ENCODE data around the gene SLC12A3. TPM values are rescaled to one million over a fixed set of nuclear protein-coding genes. Genes with fewer than 3 reads are reported as not detected.

The SLC12A3 gene
- total RNA-seq, 3 donors from 2014 or later = not detected

DNA sequence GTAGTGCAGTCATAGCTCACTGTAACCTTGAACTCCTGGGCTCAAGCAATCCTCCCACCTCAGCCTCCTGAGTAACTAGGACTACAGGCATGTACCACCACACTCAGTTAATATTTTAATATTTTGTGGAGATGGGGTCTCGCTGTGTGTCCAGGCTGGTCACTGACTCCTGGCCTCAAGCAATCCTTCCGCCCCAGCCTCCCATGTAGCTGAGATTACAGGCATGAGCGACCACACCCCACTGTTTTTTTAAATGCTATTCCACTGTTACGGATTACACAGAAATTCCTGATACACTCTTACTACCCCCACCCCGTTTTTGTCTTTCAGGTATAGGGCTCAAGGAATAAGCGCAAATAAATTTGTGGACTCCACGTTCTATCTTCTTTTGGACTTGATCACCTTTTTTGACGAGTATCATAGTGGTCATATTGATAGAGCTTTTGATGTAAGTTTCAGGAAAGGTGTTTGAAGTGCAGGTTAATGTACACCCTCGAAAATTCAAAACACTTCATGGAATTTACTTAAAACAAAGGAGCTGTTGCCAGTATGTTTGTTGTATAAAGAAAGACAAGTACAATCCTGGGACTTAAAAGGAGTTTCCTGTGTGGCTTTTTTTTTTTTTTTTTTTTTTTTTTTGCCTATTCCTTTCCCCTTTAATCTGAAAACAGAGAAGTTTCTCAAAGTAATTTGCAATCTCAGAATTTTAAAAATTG is 26.2 kb upstream of the SLC12A3 start:
- Mint-ChIP-seq H3K27me3 (ENCODE audit: low read depth) (no peaks in the 10 kb centered on the region), H3K9me3 (no peaks in the 10 kb centered on the region), H3K4me3 (no peak overlapping the region), H3K36me3 (ENCODE audit: insufficient read depth) (peaks cover 72% of the 10 kb centered on the region), H3K4me1 (ENCODE audit: low read depth) (peaks cover 14% of the 10 kb centered on the region)
- no peak for DNase-seq
- ATAC-seq = no peak

DNA sequence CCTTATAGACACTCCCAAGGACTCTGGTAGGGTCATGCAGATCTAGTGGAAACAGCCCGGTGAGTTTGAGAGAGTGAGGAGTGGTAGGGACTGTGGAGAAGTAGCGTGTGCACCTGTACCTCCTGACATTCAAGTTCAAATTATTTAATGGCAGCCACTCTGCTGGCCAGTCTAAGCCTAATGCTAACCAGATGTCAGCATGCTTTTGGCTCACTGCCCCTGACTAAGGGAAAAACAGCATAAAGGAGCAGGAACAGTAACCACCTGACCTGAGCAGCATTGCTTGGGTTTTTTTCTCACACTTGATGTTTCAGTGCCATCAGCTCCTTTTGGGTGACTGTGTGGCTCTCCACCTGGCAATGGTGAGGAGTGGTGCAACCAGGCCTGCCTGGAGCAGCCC is 23.8 kb upstream of the SLC12A3 start:
- Mint-ChIP-seq H3K4me1 (ENCODE audit: low read depth) (peaks cover 14% of the 10 kb centered on the region), H3K4me3 (no peak overlapping the region), H3K27me3 (ENCODE audit: low read depth) (no peaks in the 10 kb centered on the region), H3K9me3 (no peaks in the 10 kb centered on the region), H3K36me3 (ENCODE audit: insufficient read depth) (peaks cover 75% of the 10 kb centered on the region)
- ATAC-seq (no peak), DNase-seq (no peak)

DNA sequence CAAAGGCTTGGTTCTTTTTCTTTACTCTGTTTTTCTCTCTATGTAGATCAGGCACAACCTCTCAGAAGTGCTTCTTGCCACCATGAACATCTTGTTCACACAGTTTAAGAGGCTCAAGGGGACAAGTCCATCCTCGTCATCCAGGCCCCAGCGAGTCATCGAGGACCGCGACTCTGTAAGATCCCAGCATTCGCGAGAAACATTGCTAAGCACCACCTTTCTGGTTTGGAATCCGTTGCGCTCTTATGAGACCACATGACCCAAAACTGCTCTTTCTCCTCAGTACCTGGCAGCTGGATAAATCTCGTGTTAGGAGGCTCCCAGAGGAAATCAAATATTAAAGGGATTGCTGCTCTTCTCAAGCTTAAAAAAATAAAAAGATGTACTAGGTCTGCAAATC is 23.3 kb upstream of the SLC12A3 start:
- peaks cover 71% of the 10 kb centered on the region for H3K36me3 Mint-ChIP-seq (ENCODE audit: insufficient read depth)
- DNase-seq (no peak), ATAC-seq (no peak)
- no peaks in the 10 kb centered on the region for H3K27me3 Mint-ChIP-seq (ENCODE audit: low read depth)
- peaks cover 17% of the 10 kb centered on the region for H3K4me1 Mint-ChIP-seq (ENCODE audit: low read depth)
- no peak overlapping the region for H3K4me3 Mint-ChIP-seq
- H3K9me3 Mint-ChIP-seq = no peaks in the 10 kb centered on the region

DNA sequence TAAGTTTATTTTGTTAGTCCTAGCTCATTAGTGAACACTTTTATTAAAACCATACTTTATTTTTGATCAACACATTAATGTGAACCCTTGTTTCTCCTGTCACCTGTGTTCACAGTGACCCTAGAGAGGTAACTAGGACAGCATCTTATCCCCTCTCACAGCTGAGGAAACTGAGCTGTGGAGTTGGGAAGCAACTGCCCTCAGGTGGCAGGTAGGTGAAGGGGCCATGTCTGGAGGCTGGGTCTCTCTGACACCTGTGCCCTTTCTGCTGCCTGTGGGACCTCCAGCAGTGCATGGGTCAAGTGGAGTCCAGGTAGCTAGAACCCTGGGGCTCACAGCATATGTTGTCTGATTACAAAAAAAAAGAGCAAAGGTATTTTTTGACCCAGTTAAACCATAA is 22.9 kb upstream of the SLC12A3 start:
- H3K9me3 Mint-ChIP-seq = no peaks in the 10 kb centered on the region
- H3K36me3 Mint-ChIP-seq (ENCODE audit: insufficient read depth) = peaks cover 67% of the 10 kb centered on the region
- no peaks in the 10 kb centered on the region for H3K27me3 Mint-ChIP-seq (ENCODE audit: low read depth)
- H3K4me1 Mint-ChIP-seq (ENCODE audit: low read depth) = peaks cover 22% of the 10 kb centered on the region
- no peak overlapping the region for H3K4me3 Mint-ChIP-seq
- no peak for DNase-seq
- ATAC-seq = no peak

DNA sequence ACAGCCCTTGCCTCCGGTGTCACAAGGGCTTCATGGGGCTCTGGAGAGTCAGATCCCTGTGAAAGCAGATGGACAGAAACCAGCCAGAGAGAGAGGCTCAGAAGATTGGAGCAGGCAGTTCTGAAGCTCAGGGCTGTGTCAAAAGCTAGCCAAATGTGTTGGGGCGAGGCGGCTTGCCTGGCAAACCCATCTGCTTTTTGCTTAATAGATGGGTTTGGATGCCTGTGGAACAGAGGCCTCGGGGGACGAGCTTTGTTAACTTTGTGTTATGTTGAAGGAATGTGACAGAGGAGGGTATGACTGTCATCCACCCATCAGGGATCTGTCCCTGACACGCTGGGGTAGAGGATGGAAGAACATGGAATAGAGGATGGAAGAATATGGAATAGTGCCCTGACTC is 21.0 kb upstream of the SLC12A3 start:
- H3K4me3 Mint-ChIP-seq = no peak overlapping the region
- ATAC-seq = no peak
- peaks cover 27% of the 10 kb centered on the region for H3K4me1 Mint-ChIP-seq (ENCODE audit: low read depth)
- no peaks in the 10 kb centered on the region for H3K9me3 Mint-ChIP-seq
- H3K27me3 Mint-ChIP-seq (ENCODE audit: low read depth) = no peaks in the 10 kb centered on the region
- H3K36me3 Mint-ChIP-seq (ENCODE audit: insufficient read depth) = peaks cover 49% of the 10 kb centered on the region
- no peak for DNase-seq

DNA sequence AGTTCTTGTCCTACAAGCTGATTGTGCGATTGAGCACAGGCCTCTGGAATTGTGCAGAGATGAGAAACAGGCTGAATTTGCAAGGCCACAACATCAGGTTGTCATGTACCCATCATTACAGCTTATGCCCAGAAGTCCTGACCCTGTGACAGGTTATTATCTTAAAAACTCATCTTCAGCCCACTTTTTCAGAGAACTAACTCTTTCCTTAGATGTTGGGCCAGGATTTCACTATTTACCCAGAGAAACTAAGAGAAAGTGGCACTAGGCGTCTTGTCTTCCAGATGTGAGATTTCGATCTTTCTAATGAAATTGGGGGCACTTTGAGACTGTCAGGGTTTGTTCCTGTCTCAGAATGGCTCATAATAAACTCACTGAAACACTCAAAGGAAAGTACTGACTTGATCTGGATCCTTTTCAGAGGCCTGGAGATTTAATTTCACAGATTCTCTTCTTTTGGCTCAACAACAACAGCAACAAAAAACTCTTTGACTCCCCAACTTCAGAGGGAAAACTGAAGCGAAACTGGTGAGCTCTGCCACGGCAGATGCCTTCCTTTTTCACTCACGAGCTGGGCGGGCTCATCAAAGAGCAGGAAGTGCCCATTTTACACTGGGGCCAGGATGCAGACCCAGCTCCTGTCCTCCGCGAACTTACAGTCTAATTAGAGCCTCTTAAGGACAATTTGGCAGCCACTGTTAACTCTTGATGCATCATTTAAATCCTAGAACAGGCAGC is 17.7 kb upstream of the SLC12A3 start:
- Mint-ChIP-seq H3K4me3 (peak overlapping the region; percentile 30), H3K9me3 (no peaks in the 10 kb centered on the region), H3K27me3 (ENCODE audit: low read depth) (no peaks in the 10 kb centered on the region), H3K36me3 (ENCODE audit: insufficient read depth) (peaks cover 22% of the 10 kb centered on the region), H3K4me1 (ENCODE audit: low read depth) (peaks cover 30% of the 10 kb centered on the region)
- no peak for DNase-seq
- ATAC-seq = peak; percentile 63 to 64

DNA sequence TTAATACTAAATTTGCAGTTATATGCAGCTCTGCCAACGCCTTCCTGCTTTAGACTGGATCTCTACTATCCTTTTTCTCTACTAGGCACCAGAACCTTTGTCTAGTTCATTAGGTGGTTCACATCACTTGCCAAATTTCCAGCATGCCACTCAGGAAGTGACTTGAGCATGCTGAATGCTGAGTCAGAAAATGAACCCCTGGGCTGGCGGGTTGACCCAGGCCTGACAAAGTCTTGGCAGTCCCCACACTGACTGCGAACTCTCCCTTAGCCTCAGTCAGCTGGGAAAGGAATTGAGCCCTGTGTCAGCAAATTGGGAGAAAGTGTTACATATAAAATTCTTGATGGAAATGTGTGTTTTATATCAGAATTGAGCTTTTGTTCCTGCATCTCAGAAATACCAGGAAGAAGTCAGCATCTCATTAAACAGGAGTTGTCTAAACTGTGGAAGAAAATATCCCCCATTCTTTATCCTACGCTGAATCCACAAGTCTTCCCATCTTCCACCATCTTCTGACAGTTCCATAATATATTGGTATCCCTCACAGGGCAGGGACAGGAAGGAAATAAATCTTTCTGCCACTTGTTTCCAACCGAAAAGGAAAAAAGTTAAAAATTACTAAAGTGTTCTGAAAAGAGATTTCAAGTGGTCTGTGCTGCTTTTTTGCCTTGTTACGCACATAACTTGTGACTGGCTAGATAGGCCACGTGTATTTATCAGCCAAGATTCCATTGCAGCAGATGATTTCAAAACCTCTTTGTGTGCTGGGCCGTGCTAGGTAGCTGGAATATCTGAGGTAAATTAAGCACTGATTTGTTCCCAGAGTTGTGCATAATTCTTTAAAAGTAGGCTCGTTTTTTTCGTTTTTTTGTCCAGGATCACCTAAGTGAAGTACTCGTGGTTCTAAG is 16.7 kb upstream of the SLC12A3 start:
- Mint-ChIP-seq H3K27me3 (ENCODE audit: low read depth) (no peaks in the 10 kb centered on the region), H3K4me3 (no peak overlapping the region), H3K9me3 (no peaks in the 10 kb centered on the region), H3K4me1 (ENCODE audit: low read depth) (peaks cover 30% of the 10 kb centered on the region), H3K36me3 (ENCODE audit: insufficient read depth) (peaks cover 18% of the 10 kb centered on the region)
- ATAC-seq = no peak
- no peak for DNase-seq

DNA sequence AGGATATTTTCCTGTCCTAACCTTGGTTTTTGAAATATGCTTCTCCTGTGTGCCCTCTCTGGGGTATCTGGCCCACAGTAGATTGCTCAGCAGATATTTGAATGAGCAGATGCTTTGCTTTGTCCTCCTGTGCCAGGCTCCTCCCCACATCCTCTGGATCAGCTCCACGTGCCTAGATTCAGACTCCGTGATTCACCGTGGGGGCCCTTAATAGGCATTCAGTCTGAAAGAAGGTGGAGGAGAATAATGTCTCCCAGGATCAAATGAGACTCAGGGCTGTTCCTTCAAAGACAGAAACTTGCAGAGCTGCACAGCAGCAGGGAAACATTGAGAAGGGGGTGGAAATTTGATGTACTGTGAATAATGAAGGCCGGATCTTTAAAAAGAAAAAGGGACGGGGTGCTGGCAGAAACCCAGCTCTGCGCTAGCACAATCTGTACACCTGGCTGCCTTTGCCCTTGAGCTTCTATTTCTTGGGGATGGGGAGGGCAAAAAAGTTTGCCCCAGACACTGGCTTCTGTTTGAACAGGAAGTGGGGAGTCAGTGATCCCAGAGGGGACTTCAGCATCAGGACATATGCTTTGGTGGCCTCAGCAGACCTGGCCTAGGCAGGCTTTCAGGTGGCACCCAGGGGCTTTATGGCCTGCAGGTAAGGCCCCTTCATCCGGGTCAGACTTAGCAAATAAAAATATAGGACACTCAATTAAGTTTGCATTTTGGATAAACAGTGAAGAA is 15.9 kb upstream of the SLC12A3 start:
- Mint-ChIP-seq H3K4me3 (no peak overlapping the region), H3K9me3 (no peaks in the 10 kb centered on the region), H3K36me3 (ENCODE audit: insufficient read depth) (peaks cover 12% of the 10 kb centered on the region), H3K27me3 (ENCODE audit: low read depth) (no peaks in the 10 kb centered on the region), H3K4me1 (ENCODE audit: low read depth) (peaks cover 30% of the 10 kb centered on the region)
- DNase-seq = no peak
- no peak for ATAC-seq

DNA sequence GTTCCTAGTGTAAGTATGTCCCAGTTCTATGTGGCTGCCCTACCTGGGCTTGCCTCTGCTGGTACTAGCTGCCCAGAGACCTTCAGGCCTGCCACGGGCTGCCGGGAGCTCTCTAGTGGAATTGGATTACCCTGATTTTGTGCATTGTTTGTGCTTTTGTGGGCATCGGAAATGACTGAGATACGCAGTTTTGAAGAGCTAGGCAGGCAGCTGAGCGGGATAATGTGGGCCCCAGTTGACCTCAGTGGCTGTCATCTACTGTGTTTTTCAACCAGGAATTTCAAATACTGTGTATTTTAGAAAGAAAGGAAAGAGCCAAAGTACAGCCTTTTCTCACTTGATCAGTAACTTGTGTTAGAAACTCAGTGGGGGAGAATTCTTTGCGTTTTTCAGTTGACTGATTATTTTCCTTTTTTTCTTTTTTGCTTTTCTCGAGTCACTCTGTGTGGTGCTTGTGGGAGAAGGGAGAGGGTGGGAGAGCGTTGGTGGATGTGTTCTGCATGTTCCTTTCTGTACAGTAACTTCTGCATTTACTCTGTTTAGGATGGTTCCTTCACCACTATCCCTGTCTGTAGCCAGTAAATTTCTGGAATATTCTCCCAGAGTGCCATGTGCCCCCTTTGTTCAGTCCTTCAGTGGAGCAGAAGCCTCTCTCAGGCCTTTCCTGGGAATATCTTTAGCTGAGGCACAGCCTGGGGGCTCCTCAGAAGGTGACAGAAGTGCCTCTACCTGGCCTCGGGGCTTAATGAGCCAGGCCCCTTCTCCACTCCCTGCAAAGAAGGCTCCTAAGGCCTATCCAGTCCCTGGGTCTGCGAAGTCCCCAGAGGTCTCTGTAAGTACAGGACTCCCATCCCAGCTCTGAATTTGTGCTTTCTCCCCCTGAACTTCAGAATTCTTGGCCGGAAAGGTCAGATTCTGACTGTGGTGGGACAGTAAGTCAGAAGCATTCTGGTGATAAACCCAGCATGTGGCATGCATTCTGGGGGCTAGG is 15.0 kb upstream of the SLC12A3 start:
- Mint-ChIP-seq H3K9me3 (no peaks in the 10 kb centered on the region), H3K4me1 (ENCODE audit: low read depth) (peaks cover 30% of the 10 kb centered on the region), H3K36me3 (ENCODE audit: insufficient read depth) (peaks cover 7% of the 10 kb centered on the region), H3K4me3 (no peak overlapping the region), H3K27me3 (ENCODE audit: low read depth) (no peaks in the 10 kb centered on the region)
- no peak for DNase-seq
- no peak for ATAC-seq

DNA sequence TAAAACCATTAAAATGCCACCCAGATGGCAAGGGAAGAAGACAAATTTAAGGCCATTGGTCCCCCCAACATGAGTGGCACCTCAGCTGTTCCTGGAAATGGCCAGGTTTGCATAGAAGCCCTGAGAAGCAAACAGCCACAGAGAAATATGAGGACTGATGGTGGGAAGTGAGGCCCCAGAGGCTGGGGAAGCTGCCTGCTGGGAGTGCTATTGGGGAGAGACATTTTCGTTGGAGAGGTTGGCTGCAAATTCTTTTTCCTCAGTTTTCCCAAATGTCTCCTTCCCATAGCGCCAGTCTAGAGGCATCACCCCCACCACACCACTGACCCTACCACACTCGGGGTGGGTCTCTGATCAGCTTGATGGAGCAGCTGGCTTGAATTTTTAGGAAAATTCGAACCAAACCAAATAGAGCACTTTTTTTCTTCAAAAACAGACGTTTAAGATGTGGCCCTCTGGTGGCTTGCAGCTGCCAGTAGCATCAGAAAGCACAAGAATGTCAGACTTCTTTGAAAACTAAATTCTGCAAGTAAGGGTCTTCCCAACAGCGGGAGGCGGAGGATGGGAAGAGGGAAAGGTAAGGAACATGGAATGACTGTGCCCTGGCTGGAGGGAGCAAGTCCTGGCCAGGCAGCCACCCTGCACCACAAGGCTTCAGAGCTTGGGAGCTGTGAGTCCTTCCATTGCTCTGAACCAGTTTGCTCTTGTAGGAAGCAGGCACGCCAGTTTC is 13.2 kb upstream of the SLC12A3 start:
- Mint-ChIP-seq H3K4me1 (ENCODE audit: low read depth) (peaks cover 24% of the 10 kb centered on the region), H3K27me3 (ENCODE audit: low read depth) (no peaks in the 10 kb centered on the region), H3K4me3 (no peak overlapping the region), H3K36me3 (ENCODE audit: insufficient read depth) (no peaks in the 10 kb centered on the region), H3K9me3 (no peaks in the 10 kb centered on the region)
- ATAC-seq (no peak), DNase-seq (no peak)

DNA sequence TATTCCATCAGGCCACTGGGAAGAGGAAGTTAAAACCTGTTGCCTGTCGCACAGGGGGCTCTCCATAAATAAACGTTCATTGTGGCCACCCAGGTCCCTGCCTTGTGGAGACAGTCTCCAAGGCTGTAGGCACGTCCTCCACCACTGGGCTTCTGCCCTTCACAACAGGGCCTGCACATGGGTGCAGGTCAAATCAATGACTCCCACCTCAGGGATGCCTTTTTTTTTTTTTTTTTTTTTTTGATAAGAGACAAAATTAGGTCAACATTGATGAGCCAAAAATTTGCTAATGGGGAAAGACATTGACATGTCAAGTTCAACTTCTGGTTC is 12.6 kb upstream of the SLC12A3 start:
- peaks cover 19% of the 10 kb centered on the region for H3K4me1 Mint-ChIP-seq (ENCODE audit: low read depth)
- no peak for ATAC-seq
- no peak overlapping the region for H3K4me3 Mint-ChIP-seq
- DNase-seq = no peak
- no peaks in the 10 kb centered on the region for H3K27me3 Mint-ChIP-seq (ENCODE audit: low read depth)
- no peaks in the 10 kb centered on the region for H3K36me3 Mint-ChIP-seq (ENCODE audit: insufficient read depth)
- H3K9me3 Mint-ChIP-seq = no peaks in the 10 kb centered on the region

DNA sequence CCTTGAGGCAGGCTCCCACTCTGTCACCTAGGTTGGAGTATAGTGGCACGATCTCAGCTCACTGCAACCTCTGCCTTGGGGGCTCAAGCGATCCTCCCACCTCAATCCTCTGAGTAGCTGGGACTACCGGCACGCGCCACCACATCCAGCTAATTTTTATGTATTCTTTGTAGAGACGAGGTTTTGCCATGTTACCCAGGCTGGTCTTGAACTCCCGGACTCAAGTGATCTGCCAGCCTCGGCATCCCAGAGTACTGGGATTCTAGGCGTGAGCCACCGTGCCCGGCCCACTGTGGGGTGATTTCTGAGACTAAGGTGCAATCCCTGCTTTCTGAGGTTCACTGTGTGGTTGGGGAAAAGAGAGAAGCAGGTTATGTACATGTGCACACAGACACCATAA is 12.0 kb upstream of the SLC12A3 start:
- no peak overlapping the region for H3K4me3 Mint-ChIP-seq
- H3K4me1 Mint-ChIP-seq (ENCODE audit: low read depth) = peaks cover 13% of the 10 kb centered on the region
- no peaks in the 10 kb centered on the region for H3K36me3 Mint-ChIP-seq (ENCODE audit: insufficient read depth)
- no peaks in the 10 kb centered on the region for H3K27me3 Mint-ChIP-seq (ENCODE audit: low read depth)
- DNase-seq (no peak), ATAC-seq (no peak)
- H3K9me3 Mint-ChIP-seq = no peaks in the 10 kb centered on the region

DNA sequence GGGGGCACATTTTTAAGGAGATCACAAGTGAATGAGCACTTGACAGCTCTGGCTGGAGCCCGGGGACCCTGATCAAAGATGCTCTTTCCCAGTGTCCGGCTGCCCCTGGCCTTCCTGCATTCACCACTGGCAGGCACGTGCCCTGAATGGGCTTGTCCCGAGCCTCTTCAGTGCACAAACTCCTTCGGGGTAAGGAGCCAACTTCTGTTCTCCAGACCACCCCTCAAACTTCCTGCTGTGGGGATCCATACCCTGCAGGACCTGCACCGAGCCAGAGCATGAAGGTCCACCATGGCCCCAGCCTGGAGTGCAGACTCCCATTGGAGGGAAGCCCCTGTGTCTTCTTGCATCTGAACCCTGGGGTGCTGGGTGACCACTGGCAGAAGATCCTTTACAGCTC is 9.8 kb upstream of the SLC12A3 start:
- DNase-seq = no peak
- no peaks in the 10 kb centered on the region for H3K9me3 Mint-ChIP-seq
- no peaks in the 10 kb centered on the region for H3K36me3 Mint-ChIP-seq (ENCODE audit: insufficient read depth)
- ATAC-seq = no peak
- peaks cover 20% of the 10 kb centered on the region for H3K4me1 Mint-ChIP-seq (ENCODE audit: low read depth)
- no peak overlapping the region for H3K4me3 Mint-ChIP-seq
- no peaks in the 10 kb centered on the region for H3K27me3 Mint-ChIP-seq (ENCODE audit: low read depth)
